HG03457 (cell line): ENCODE measurements around the gene RMDN2.

Experiments
- ATAC-seq: cut with Tn5 transposase; IDR thresholded peaks from one replicate; pipeline ENCODE4 v1.9.1; 2021; ENCODE audit warnings: moderate number of reproducible peaks; ENCODE audit not compliant: unreplicated experiment

RMDN2 gene

DNA sequence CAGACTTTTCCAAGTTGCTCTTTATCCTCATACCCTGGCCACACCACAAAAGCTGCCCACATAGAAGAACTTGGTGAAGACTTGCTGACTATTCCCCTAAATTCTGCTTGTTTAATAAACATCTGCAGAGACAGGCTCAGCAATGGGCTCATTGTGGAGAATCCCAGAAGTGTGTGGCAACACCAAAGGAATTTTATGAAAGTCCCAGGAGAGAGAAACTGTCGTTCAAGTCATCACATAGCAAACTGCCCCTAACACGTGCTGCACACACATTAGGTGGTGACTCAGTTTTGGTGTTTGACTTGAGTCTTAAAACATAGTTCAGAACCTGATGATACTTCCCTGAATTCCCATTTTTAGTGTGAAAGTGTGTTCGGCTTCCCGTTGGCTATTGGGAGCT, 112.2 kb downstream of the RMDN2 start:
- ATAC-seq, result no peak

DNA sequence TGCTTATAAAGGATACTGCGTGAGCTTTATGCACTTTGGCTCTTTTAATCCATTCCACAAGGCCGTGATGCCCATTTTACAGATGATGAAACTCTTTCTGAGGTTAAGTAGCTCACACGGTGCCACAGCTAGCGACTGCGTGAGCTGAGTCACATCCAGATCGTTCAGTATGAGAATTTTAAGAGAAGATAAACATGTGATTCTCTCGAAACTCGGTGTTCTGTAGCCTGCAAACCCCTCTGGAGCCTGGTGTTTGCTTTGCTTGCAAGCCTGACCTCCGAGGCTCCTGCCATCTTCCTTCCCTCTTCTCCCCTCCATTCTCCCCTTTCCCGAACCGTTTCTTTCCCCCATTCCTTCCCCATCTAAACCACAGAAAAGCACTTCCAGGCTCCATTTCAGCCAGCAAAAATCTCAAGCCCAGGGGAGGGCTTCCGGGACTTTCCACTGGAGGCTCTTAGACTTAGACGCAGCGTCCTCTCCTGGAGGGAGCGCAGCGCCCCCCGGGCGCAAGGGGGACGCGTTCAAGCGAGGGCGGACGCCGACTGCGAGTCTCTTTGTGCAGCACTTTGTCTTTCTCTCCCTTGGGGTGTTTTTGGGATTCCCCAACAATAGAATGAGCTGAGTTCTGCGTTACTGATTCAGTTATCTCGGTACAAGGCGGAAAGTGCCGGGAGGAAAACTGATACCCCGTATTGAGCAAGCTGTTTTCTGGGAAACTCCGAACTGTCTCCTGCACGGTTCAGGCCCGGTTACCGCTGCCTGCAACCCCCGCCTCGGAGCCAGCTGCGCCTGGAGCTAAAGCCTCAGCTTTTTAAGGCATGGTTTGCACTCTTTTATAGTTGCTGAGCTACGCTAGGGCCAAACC, 112.9 kb downstream of the RMDN2 start:
- peak; percentile 59 for ATAC-seq

DNA sequence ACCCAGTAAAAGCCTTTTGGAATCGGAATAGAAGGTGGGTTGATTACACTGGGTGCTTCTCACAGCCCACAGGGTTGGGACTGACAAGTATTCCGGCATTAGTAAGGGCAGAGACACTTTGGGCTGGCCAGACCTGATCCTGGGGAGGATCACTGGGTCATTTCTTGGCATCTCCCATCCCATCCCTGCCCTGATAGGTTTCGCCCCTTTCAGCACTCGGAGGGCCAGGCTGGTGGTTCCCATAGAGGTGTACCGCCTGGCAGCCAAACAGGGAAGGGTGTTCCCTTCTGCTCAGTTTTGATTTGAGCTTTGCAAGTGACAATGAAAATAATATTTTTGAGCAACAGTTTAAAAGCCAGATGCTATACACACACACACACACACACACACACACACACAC, 113.6 kb downstream of the RMDN2 start:
- ATAC-seq, result no peak

DNA sequence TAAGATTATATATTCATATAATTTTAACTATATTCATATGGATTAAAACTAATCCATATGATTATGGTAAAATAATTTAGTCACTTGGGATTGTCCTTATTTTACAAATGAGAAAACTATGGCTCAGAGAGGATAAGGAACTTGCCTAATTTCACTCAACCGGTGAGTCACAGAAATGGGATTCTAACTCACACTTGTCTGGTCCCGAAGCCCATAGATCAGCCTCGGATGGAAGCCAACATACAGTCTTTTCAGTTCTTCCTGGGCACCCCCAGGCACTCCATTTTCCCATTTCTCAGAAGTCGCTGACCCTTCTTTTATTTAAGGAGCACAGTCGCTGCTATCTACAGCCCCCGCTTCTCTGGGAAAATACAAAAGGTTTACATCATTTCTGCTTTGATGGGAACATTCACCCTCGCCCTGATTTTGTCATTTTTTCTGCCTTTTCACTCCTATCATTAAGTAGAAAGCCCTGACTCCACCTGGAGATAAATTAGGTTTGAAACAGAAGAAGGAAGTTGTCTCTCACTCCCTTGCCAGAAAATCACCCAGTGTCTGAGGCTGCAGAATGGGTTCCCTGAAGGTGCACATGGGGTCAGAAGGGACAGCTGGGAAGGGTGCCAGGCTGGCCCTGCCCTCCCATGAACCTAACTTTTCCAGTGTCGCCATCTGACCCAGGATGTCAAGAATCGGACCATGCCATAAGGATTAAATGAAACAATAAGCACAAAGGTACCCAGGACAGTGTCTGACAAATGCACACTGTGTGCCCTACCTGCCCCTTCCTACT, 114.2 kb downstream of the RMDN2 start:
- no peak for ATAC-seq

DNA sequence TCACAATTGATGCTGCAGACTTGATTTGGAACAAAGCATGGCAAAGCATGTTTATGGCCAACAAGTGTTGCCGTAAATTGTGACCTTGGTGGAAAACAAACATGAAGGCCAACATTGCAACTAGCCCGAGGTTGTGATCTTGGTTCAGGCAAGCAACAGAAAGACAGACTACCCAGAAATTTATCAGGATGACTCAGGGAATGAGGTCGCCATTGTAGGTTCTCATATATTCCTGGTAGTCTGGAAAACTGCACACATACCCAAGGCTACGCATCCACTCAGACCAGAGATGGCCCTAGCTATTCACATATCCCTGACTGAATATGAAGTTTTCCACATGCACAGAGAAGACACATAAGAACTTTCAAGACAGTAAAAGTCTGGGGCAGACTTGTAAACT, 120.7 kb downstream of the RMDN2 start:
- no peak for ATAC-seq

DNA sequence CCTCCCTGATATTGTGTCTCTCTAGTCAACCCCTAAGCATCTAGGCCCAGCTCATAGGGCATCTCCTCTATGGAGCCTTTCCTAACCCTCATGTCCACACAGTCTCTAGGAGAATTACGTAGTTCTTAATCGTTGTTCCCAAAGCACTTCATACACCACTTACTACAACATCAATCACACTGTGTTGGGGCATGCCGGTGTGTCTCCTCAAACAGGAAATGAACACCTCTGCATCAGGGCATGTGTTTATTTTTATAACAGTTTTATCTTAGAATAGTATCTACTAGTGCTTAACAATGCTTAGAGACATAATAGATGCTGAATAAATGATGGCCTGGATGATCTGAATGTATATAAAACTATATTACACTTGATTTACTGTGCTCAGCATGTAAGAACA, 131.1 kb downstream of the RMDN2 start:
- no peak for ATAC-seq

DNA sequence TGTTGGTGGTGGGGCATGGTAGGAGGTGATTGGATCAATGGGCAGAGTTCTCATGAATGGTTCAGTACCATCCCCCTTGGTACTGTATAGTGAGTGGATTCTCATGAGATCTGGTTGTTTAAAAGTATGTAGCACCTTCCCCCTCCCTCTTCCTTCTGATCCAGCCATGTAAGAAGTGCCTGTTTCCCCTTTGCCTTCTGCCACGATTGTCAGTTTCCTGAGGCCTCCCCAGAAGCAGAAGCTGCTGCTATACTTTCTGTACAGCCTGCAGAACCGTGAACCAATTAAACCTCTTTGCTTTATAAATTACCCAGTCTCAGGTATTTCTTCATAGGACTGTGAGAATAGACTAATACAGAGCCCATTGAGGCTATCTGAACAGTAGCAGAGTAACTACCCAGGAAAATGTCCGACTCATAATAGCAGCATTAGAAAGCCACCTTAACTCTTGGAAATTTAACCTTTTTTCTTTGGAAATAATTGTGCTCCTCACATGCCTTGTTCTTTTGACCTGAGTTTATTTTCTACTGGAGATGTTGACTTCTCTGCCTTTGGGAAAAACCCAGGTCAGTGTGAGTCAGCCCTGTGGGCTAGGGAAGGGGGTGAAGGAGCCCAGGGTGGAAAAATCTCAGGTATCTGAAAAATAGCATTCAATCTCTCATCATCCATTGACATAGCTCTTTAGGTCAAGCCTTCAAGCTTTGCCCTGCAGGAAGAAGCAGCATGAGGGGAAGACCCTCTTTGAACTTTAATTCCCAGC, 132.7 kb downstream of the RMDN2 start:
- no peak for ATAC-seq

DNA sequence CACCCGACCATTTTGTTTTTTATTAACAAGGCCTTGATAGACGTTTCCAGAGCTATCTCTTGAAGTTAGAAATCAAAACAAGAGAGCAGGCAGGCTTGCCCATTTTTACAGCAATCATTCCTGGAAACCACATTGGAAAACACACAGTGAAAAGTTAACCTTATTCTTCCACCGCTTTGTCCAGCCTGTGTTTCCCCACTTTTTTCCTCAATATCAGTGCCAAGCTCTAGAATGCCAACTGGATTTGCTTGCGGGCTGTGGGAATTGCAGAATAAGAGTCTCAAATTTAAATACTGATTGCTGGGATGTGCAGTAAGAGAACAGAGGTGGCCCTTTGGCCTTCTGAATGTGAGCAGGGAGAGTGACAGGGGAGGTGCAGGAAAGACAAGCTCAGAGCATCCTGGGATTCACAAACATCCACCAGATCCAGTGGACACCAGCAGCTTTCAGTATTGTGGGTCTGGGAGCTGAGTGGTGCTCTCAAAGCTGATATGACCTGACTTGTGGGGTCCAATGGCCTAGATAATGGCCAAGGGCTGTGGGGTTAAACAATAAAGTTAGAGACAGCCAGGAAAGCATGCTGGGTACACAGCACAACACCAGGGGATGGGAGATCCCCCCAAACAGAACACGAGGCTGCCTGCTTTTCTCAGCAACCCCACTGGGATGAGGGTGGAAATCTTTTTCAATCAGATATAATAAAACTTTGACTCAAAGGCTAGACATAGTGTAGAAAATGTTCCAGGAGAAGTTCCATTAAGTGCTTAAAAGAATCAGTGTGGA, 135.3 kb downstream of the RMDN2 start:
- ATAC-seq, result no peak

DNA sequence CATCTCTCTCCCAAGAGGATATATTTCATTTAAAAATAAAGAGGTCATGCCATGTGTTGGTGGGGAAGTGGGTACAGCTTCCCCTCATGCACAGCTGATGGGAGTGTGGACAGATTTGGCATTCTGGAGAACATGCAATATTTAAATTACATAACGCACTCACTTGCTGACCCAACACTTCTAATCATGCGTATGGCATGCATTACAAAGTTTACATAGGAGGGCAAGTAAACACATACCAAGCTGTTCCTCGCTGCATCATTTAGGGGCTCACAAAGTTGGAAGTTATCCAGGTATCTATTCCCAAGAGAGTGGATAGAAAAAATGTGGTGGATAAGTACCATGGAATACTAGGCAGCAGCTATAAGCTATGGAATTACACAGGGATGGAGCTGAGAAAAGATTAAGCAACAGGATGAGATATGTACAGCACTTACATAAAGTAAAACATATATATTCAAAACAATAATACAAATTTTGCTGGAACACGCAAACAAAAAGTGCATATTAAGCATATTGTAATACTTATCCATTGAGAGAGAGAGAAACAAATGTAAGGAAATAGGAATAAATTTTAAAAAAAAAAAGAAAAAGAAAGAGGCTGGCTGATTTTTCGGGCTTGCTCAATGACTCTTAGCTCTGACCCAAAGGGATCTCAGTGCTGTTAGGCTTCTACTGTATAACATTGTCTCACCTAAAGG, 139.9 kb downstream of the RMDN2 start:
- ATAC-seq, result no peak

DNA sequence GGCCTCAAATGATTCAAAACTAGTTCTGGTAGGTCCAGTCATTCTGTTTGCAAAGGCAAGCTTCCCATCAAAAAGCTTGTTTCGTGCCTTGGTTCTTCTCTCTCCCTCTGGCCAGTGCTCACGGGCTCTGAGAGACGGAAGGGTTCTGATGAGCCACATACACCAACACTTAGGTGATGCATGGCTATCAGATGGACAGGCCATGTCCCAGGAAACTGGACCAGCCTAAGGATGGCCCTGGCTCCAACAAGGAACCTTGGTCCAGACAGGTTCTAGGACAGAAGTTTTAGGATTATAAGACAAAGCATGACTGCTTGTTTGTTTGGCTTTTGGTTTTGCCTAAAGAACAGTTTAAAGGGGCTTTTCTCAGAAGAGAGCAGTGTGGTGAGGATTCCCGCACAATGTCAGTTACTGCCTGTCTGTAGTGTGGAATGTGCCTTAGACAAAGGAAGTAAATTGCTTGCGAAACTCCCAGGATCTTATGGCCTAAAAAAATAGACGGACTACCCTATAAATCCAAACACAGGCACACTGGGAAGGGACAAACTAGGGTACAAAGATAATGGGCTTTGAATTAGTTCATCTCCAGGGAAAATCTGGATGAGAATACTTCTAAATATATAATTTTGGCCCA, 140.5 kb downstream of the RMDN2 start:
- no peak for ATAC-seq

DNA sequence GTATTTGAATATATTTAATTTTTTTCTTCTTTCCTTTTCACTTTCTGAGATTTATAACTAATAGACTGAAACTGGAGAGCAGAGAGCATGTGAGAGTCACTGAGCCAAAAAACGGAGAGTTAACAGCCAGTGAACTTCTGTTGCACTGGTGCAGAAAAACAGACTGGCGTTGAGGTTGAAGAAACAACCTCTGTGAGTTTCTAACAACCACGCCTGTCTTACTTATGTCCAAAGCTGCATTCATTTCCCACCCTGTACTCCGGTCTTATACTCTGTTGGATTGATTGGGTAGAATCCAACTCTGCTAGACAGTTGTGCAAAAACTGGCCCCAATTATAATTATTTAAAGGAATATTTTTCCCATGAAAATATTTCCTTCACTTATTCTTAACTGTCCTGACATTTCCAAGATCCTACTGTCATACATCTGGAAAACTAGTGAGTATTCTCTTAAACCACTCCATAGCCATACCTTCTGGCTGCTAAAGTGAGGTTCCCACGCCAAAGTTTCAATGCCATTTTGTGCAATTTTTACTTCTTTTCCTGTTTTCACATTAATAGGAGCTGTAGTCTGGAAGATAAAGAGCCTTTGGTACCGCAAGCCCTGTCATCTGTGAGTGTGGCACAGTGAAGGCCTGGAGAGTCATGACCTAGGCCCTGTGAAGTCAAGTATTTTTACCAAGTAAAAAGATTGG, 141.5 kb downstream of the RMDN2 start:
- ATAC-seq, result no peak
